ENCODE measurements around the gene VSIG2.

The VSIG2 gene

GRCh38 chr11:124743050-124743449 lies 9.0 kb downstream of the VSIG2 start:
- TF ChIP-seq CTCF (IDR thresholded peaks at IDR 0.05; ENCODE audit: extremely low read depth, insufficient read depth, missing control alignments) = no peak
- no peak for DNase-seq (ENCODE audit: low spot score)
- in situ Hi-C loops (cut with MboI; ENCODE audit: low pct_unique_long_range_greater_than_20kb, low sequenced_read_pairs, unreplicated experiment) = no loop called here

- in situ Hi-C loops (cut with MboI; ENCODE audit: low pct_unique_long_range_greater_than_20kb, low sequenced_read_pairs, unreplicated experiment) = no loop called here
- no peak for DNase-seq (ENCODE audit: low spot score)
- no peak for TF ChIP-seq CTCF (IDR thresholded peaks at IDR 0.05; ENCODE audit: extremely low read depth, insufficient read depth, missing control alignments)
These were observed 9.5 kb downstream of the VSIG2 start for GRCh38 chr11:124742555-124742954.

GRCh38 chr11:124740277-124740882 lies 11.7 kb downstream of the VSIG2 start:
- peak; percentile 62 for TF ChIP-seq CTCF (IDR thresholded peaks at IDR 0.05; ENCODE audit: extremely low read depth, insufficient read depth, missing control alignments)
- DNase-seq (ENCODE audit: low spot score) = peak; percentile 74
- in situ Hi-C loops (cut with MboI; ENCODE audit: low pct_unique_long_range_greater_than_20kb, low sequenced_read_pairs, unreplicated experiment) = no loop called here

GRCh38 chr11:124739479-124740276 lies 12.4 kb downstream of the VSIG2 start, which contains the start of gene NRGN:
Gene NRGN (plus strand): TSS chr11:124739942. CDS start chr11:124740085, 143 bp downstream.
- peak; percentile 97 for DNase-seq (ENCODE audit: low spot score)
- no peak for TF ChIP-seq CTCF (IDR thresholded peaks at IDR 0.05; ENCODE audit: extremely low read depth, insufficient read depth, missing control alignments)
- in situ Hi-C loops (cut with MboI; ENCODE audit: low pct_unique_long_range_greater_than_20kb, low sequenced_read_pairs, unreplicated experiment) = no loop called here

GRCh38 chr11:124738713-124739478 lies 13.2 kb downstream of the VSIG2 start:
- no peak for TF ChIP-seq CTCF (IDR thresholded peaks at IDR 0.05; ENCODE audit: extremely low read depth, insufficient read depth, missing control alignments)
- no peak for DNase-seq (ENCODE audit: low spot score)
- in situ Hi-C loops (cut with MboI; ENCODE audit: low pct_unique_long_range_greater_than_20kb, low sequenced_read_pairs, unreplicated experiment) = no loop called here

- in situ Hi-C loops (cut with MboI; ENCODE audit: low pct_unique_long_range_greater_than_20kb, low sequenced_read_pairs, unreplicated experiment) = no loop called here
- TF ChIP-seq CTCF (IDR thresholded peaks at IDR 0.05; ENCODE audit: extremely low read depth, insufficient read depth, missing control alignments) = no peak
- no peak for DNase-seq (ENCODE audit: low spot score)
These were observed 14.3 kb downstream of the VSIG2 start for GRCh38 chr11:124737638-124738305.
